ENCODE measurements around the gene MACF1.

- TF ChIP-seq POLR2A (IDR thresholded peaks at IDR 0.05; ENCODE audit: low read depth, low read length) (no peak), SPI1 (IDR thresholded peaks at IDR 0.05; ENCODE audit: low read depth, low read length) (no peak), POLR2AphosphoS5 (IDR thresholded peaks at IDR 0.05; ENCODE audit: low read depth, low read length) (no peak)
Observed at GRCh38 chr1:39293375-39294070, 89.0 kb downstream of the MACF1 start.

Data from GM12891 (cell line).